Amniotic epithelial cell (primary cell): Measurements from ENCODE around the gene EXOC7.
"Not testable (repeated sequence)": the region's sequence is repeated elsewhere in the genome, so short reads cannot be mapped to it uniquely, and the experiment has no call there.

ENCODE experiments used
- DNase-seq: peaks from one replicate; pipeline ENCODE4 v3.0.0-alpha.2; 2010; ENCODE audit warnings: low read depth

Gene EXOC7

GRCh38 chr17:76088868-76089576 lies 14.6 kb downstream of the EXOC7 start:
- no peak for DNase-seq

- no peak for DNase-seq
Measured at GRCh38 chr17:76088041-76088867, 15.3 kb downstream of the EXOC7 start.

- DNase-seq, result no peak
Measured at GRCh38 chr17:76087531-76087930, 16.1 kb downstream of the EXOC7 start.

- no peak for DNase-seq
Measured at GRCh38 chr17:76086384-76086783, 17.2 kb downstream of the EXOC7 start.

GRCh38 chr17:76085731-76086366 lies 17.7 kb downstream of the EXOC7 start:
- DNase-seq, result no peak

- no peak for DNase-seq
Measured at GRCh38 chr17:76085066-76085730, 18.4 kb downstream of the EXOC7 start.

GRCh38 chr17:76083536-76084182 lies 19.9 kb downstream of the EXOC7 start:
- DNase-seq, result no peak

- no peak for DNase-seq
Measured at GRCh38 chr17:76082326-76083251, 21.0 kb downstream of the EXOC7 start.

- no peak for DNase-seq
Measured at GRCh38 chr17:76081295-76082210, 22.0 kb downstream of the EXOC7 start.

GRCh38 chr17:76080768-76081287 lies 22.8 kb downstream of the EXOC7 start:
- DNase-seq, result no peak

- no peak for DNase-seq
Measured at GRCh38 chr17:76079956-76080767, 23.4 kb downstream of the EXOC7 start.

GRCh38 chr17:76079535-76079955 lies 24.0 kb downstream of the EXOC7 start:
- no peak for DNase-seq

GRCh38 chr17:76078860-76079534 lies 24.6 kb downstream of the EXOC7 start, which contains the start of gene ZACN:
Gene ZACN (plus strand): TSS chr17:76079182. CDS start chr17:76079265, 83 bp downstream.
- no peak for DNase-seq

GRCh38 chr17:76078370-76078769 lies 25.2 kb downstream of the EXOC7 start:
- DNase-seq, result not testable (repeated sequence)

GRCh38 chr17:76077584-76078110 lies 25.9 kb downstream of the EXOC7 start:
- no peak for DNase-seq

- DNase-seq, result no peak
Measured at GRCh38 chr17:76076765-76077583, 26.6 kb downstream of the EXOC7 start.
